Camera-type eye (tissue), 1 donor: ENCODE measurements around the gene TBC1D9. TPM values are rescaled to one million over a fixed set of nuclear protein-coding genes. Genes with fewer than 3 reads are reported as not detected.

Source experiments
- total RNA-seq: library from RNA; depleted of rRNA; stranded (reverse); fragments of >200 nt; gene quantifications from one replicate; pipeline ENCODE4 v1.2.3, GENCODE V29; 2014

TBC1D9 gene
- total RNA-seq: 64.2 TPM

GRCh38 chr4:140756319-140757231 lies at the start of gene TBC1D9:
TSS of gene TBC1D9 (minus strand) at chr4:140756385. CDS start at chr4:140756045, 340 bp downstream.

Other genes with a start within 250 kb of the TBC1D9 start
- gene ELMOD2, start 232.2 kb downstream of the TBC1D9 start, total RNA-seq: 94.8 TPM
- gene UCP1, start 187.4 kb downstream of the TBC1D9 start, total RNA-seq: 0.33 TPM